NCI-H2029 (cell line): ENCODE data around the gene TNNI2.

Experiments
- DNase-seq: peaks from one replicate; lab custom pipeline; 2025; lab: John Stamatoyannopoulos, UW

Gene TNNI2

DNA sequence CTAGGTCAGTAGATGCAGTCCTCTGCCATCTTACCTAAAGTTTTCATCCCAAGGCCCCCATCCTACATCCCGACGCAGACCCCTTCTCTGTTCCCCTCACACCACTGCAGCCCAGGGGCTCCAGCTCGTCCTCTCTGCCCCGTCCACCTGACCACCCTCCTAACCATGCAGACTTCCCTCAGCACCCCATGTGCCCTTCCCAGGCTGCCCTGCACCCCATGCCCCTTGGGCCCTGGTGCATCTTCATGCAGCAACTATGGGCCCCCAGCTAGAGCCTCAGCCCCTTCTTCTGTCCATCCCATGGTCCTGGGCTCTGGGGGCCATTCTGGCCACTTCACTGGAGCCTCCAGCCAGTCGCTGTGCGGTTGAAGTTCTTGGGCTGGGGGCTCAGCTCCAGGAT lies 50.0 kb downstream of the TNNI2 start:
- DNase-seq: no peak

DNA sequence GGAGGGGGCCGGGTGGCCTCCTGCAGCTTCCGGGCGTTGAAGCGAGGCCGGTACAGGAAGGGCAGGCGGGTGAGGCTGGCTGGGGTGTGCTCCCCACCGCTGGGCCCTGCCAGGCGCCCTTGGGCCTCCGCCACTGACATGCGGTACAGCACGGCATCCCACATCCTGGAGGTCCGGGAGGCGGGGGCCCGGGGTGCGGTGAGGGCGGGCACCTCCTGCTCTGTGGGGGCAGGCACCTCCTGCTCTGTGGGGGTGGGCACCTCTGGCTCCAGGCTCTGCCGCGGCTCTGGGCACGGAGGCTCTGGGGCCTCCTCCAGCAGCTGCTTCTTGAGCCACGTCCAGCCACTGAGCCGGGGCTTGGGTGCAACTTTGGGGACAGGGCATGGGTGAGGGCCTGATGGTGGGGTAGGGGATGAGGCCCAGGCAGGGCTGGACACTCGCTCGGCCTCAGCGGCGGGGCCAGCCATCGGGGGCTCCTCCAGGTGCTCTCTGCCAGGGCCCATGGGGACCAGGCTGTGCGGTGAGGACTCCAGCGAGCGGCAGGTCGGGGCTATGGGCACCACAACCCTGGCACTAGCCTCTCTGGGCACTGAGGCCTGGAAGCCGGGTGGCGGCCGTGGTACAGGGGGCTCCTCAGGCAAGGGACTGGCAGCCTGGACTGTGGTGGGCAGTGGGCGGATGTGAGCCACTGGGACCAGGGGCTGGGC lies 50.6 kb downstream of the TNNI2 start:
- no peak for DNase-seq

- no peak for DNase-seq
Observed at GRCh38 chr11:1889941-1890855, 51.4 kb downstream of the TNNI2 start.
